GM23338 (cell line): ENCODE data around the gene MMAB. TPM values are rescaled to one million over a fixed set of nuclear protein-coding genes. Genes with fewer than 3 reads are reported as not detected.

ENCODE experiments used
- ATAC-seq: fragments of 200-7000 bp; cut with Tn5 transposase; 3 replicates; pipeline ENCODE4 v1.9.1; 2020
- DNase-seq: peaks from one replicate; pipeline ENCODE4 v3.0.0-alpha.2; 2015; ENCODE audit warnings: low spot score
- H2AFZ ChIP-seq: fragments of 200-600 bp; sonication (generic); 2 replicates; pipeline ENCODE4 v1.8.0; 2016; ENCODE audit warnings: antibody characterized with exemption, mild to moderate bottlenecking, moderate library complexity
- H3F3A ChIP-seq: fragments of 200-600 bp; sonication (generic); replicated peaks from 2 replicates; pipeline ENCODE4 v1.8.0; 2017; ENCODE audit warnings: antibody characterized with exemption, mixed run types, low read depth
- H3K27ac ChIP-seq: fragments of 200-600 bp; sonication (generic); 2 replicates; pipeline ENCODE4 v1.6.1; 2016; ENCODE audit warnings: low read depth
- H3K27me3 ChIP-seq: fragments of 200-600 bp; sonication (generic); 2 replicates; pipeline ENCODE4 v1.8.0; 2016; ENCODE audit warnings: mild to moderate bottlenecking, mixed run types, moderate library complexity; ENCODE audit not compliant: insufficient read depth
- H3K36me3 ChIP-seq: fragments of 200-600 bp; sonication (generic); 2 replicates; pipeline ENCODE4 v1.8.0; 2016; ENCODE audit warnings: mild to moderate bottlenecking; ENCODE audit not compliant: insufficient read depth
- H3K4me1 ChIP-seq: fragments of 200-600 bp; sonication (generic); 2 replicates; pipeline ENCODE4 v1.8.0; 2016; ENCODE audit warnings: mild to moderate bottlenecking, moderate library complexity; ENCODE audit not compliant: insufficient read depth
- H3K4me2 ChIP-seq: fragments of 200-600 bp; sonication (generic); 2 replicates; pipeline ENCODE4 v1.7.1; 2017; ENCODE audit warnings: mixed run types
- H3K4me3 ChIP-seq: fragments of 200-600 bp; sonication (generic); 2 replicates; pipeline ENCODE4 v1.6.1; 2016; ENCODE audit warnings: mixed run types
- H3K79me2 ChIP-seq: fragments of 200-600 bp; sonication (generic); replicated peaks from 2 replicates; pipeline ENCODE4 v1.8.0; 2017; ENCODE audit warnings: mild to moderate bottlenecking; ENCODE audit not compliant: insufficient read depth
- H3K9me2 ChIP-seq: fragments of 200-600 bp; sonication (generic); 2 replicates; pipeline ENCODE4 v1.8.0; 2017; ENCODE audit not compliant: insufficient read depth
- H4K20me1 ChIP-seq: fragments of 200-600 bp; sonication (generic); replicated peaks from 2 replicates; pipeline ENCODE4 v1.8.0; 2017; ENCODE audit warnings: mild to moderate bottlenecking; ENCODE audit not compliant: insufficient read depth
- H3K27ac Mint-ChIP-seq: 2 replicates; pipeline ENCODE4 v1.8.0; 2020; ENCODE audit warnings: inconsistent platforms, mild to moderate bottlenecking, moderate library complexity, mixed read lengths
- H3K27me3 Mint-ChIP-seq: 3 replicates; pipeline ENCODE4 v1.8.0; 2022; ENCODE audit warnings: low read depth, mild to moderate bottlenecking, moderate library complexity, mixed read lengths, inconsistent platforms; ENCODE audit not compliant: insufficient read depth, poor library complexity
- H3K36me3 Mint-ChIP-seq: 3 replicates; pipeline ENCODE4 v1.8.0; 2021; ENCODE audit warnings: low read depth, mild to moderate bottlenecking, inconsistent platforms, moderate library complexity, mixed read lengths
- H3K4me1 Mint-ChIP-seq: 3 replicates; pipeline ENCODE4 v1.8.0; 2020; ENCODE audit warnings: mild to moderate bottlenecking, inconsistent platforms, mixed read lengths
- H3K4me3 Mint-ChIP-seq: 3 replicates; pipeline ENCODE4 v1.8.0; 2021; ENCODE audit warnings: moderate library complexity, mild to moderate bottlenecking, inconsistent platforms, mixed read lengths
- H3K9me3 Mint-ChIP-seq: 3 replicates; pipeline ENCODE4 v1.8.0; 2020; ENCODE audit warnings: moderate library complexity, mild to moderate bottlenecking, inconsistent platforms, mixed read lengths
- CTCF ChIP-seq, 2 experiments: fragments of 200-600 bp in 1 of 2; sonication (generic) in 1 of 2; conservative IDR thresholded peaks; 2 replicates each; pipeline versions ENCODE4 v1.5.1 to v1.6.1; 2016 to 2017; ENCODE audit warnings: antibody characterized with exemption in 2 of 2, low read depth in 2 of 2, mild to moderate bottlenecking in 2 of 2, moderate library complexity in 1 of 2
- ETS1 ChIP-seq: IDR thresholded peaks from 2 replicates; pipeline ENCODE4 v1.6.1; 2016; ENCODE audit warnings: antibody characterized with exemption
- EZH2 ChIP-seq: fragments of 200-600 bp; sonication (generic); IDR thresholded peaks from one replicate; pipeline ENCODE4 v1.8.0; 2017; ENCODE audit warnings: antibody characterized with exemption, mild to moderate bottlenecking, low read depth; ENCODE audit not compliant: unreplicated experiment
- JUNB ChIP-seq: IDR thresholded peaks from one replicate; pipeline ENCODE4 v1.6.1; 2016; ENCODE audit warnings: antibody characterized with exemption; ENCODE audit not compliant: unreplicated experiment
- NANOG ChIP-seq: IDR thresholded peaks from 2 replicates; pipeline ENCODE4 v1.6.1; 2016; ENCODE audit warnings: antibody characterized with exemption, borderline replicate concordance
- POLR2AphosphoS5 ChIP-seq: IDR thresholded peaks from 2 replicates; pipeline ENCODE4 v1.6.1; 2016; ENCODE audit warnings: antibody characterized with exemption, low read depth
- REST ChIP-seq: IDR thresholded peaks from one replicate; pipeline ENCODE4 v1.6.1; 2018; ENCODE audit warnings: antibody characterized with exemption; ENCODE audit not compliant: unreplicated experiment
- STAT1 ChIP-seq: IDR thresholded peaks from one replicate; pipeline ENCODE4 v1.6.1; 2016; ENCODE audit warnings: antibody characterized with exemption; ENCODE audit not compliant: unreplicated experiment
- ZNF114 ChIP-seq: fragments of 250-450 bp; sonication (Bioruptor Pico); IDR thresholded peaks from 2 replicates; pipeline ENCODE4 v1.5.0; 2020; ENCODE audit warnings: mild to moderate bottlenecking, moderate library complexity
- ZNF331 ChIP-seq: fragments of 250-450 bp; sonication (Bioruptor Pico); IDR thresholded peaks from 2 replicates; pipeline ENCODE4 v1.5.0; 2020; ENCODE audit warnings: low read depth, mild to moderate bottlenecking, moderate library complexity
- ZNF462 ChIP-seq: fragments of 250-450 bp; sonication (Bioruptor Pico); IDR thresholded peaks from 2 replicates; pipeline ENCODE4 v1.5.0; 2020; ENCODE audit warnings: mild to moderate bottlenecking, moderate library complexity
- polyA plus RNA-seq: library from polyadenylated mRNA; unstranded; fragments of >200 nt; fragmentation: Nextera tagmentation; extraction: Ambion mirVana; gene quantifications from 2 replicates; pipeline ENCODE4 v1.2.1, GENCODE V29; 2016
- total RNA-seq: library from RNA; depleted of rRNA; stranded (reverse); fragments of >200 nt; shearing (Covaris generic); gene quantifications from 2 replicates; pipeline ENCODE4 v1.2.3, GENCODE V29; 2014

Gene MMAB
- total and polyA plus RNA-seq, 2 experiments from 2014 or later: 24.7 to 38.5 TPM

- no peak overlapping the region for H3K27ac Mint-ChIP-seq
- DNase-seq (no peak), ATAC-seq (no peak)
- Histone ChIP-seq H3F3A (no peaks in the 10 kb centered on the region), H3K4me2 (no peak overlapping the region), H3K4me3 (no peak overlapping the region), H2AFZ (no peak overlapping the region), H3K27ac (no peak overlapping the region), H4K20me1 (no peaks in the 10 kb centered on the region), H3K9me2 (peaks cover 5% of the 10 kb centered on the region; the same call in 1 of the 2 replicates), H3K79me2 (no peaks in the 10 kb centered on the region), H3K27me3 (no peaks in the 10 kb centered on the region), H3K4me1 (peaks cover 4% of the 10 kb centered on the region; the same call in 1 of the 2 replicates), H3K36me3 (no peaks in the 10 kb centered on the region; the same call in 1 of the 2 replicates)
- H3K4me1 Mint-ChIP-seq: peaks cover 5% of the 10 kb centered on the region
- H3K9me3 Mint-ChIP-seq: no peaks in the 10 kb centered on the region
- H3K27me3 Mint-ChIP-seq: peaks cover 8% of the 10 kb centered on the region
- H3K4me3 Mint-ChIP-seq: no peak overlapping the region
- H3K36me3 Mint-ChIP-seq: peaks cover 26% of the 10 kb centered on the region
- TF ChIP-seq ETS1 (no peak), STAT1 (no peak), ZNF114 (no peak), ZNF462 (CRISPR knock-in tag) (no peak), EZH2 (no peak), CTCF (conservative IDR thresholded peaks at IDR 0.05; ENCODE audit: low read depth in 2 of 2) (no peak), NANOG (no peak), ZNF331 (CRISPR knock-in tag) (no peak), POLR2AphosphoS5 (no peak), JUNB (no peak), REST (no peak)
Observed at GRCh38 chr12:109567967-109568366, 5.3 kb downstream of the MMAB start.
